Peyer's patch (tissue), 4 donors: ENCODE data around the gene COG2.

Source experiments
- POLR2A ChIP-seq, 2 donors: fragments of 450-650 bp; IDR thresholded peaks; one replicate each; pipeline ENCODE4 v1.5.1; 2017; ENCODE audit warnings: antibody characterized with exemption in 2 of 2, mild to moderate bottlenecking in 2 of 2, moderate library complexity in 2 of 2
- TF ChIP-seq, protein P1 (sequence below), 6 experiments: fragments of 450-650 bp in 4 of 6; fragments of 200-600 bp in 2 of 6; sonication (generic) in 1 of 6; IDR thresholded peaks; one replicate each; pipeline ENCODE4 v1.5.1; 2017 to 2019; ENCODE audit warnings: antibody characterized with exemption in 6 of 6, mild to moderate bottlenecking in 3 of 6, moderate library complexity in 1 of 6

DNA sequence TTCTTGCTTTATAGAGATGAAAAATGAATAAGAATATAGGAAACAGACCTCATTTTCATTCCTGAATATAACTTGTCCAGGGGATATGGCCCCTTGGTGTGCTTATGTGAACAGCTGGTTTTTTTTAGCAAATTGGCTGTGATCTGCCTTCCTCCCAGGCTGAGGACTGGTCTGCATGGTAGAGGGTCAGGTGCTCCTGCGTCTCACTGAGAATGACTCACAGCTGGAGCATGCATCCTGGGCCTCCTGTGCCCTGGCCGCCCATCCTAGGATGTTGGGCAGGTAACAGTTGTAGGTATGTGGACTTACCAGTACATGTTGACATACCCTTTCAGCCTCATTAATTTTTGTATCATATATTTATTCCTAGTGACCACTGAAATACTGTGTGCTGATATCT lies 41.9 kb downstream of the COG2 start:
- TF ChIP-seq, protein P1, sequence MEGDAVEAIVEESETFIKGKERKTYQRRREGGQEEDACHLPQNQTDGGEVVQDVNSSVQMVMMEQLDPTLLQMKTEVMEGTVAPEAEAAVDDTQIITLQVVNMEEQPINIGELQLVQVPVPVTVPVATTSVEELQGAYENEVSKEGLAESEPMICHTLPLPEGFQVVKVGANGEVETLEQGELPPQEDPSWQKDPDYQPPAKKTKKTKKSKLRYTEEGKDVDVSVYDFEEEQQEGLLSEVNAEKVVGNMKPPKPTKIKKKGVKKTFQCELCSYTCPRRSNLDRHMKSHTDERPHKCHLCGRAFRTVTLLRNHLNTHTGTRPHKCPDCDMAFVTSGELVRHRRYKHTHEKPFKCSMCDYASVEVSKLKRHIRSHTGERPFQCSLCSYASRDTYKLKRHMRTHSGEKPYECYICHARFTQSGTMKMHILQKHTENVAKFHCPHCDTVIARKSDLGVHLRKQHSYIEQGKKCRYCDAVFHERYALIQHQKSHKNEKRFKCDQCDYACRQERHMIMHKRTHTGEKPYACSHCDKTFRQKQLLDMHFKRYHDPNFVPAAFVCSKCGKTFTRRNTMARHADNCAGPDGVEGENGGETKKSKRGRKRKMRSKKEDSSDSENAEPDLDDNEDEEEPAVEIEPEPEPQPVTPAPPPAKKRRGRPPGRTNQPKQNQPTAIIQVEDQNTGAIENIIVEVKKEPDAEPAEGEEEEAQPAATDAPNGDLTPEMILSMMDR (IDR thresholded peaks at IDR 0.05), result no peak
- TF ChIP-seq POLR2A (IDR thresholded peaks at IDR 0.05), result no peak
